ENCODE results near the gene RNU6-9.
A peak's percentile ranks its signal among the peaks of the same experiment; 100 is the strongest.

RNU6-9 gene

GRCh38 chr19:919199-920050, 26.1 kb downstream of the RNU6-9 start:
- no peaks in the 10 kb centered on the region for H3K9me3 ChIP-seq (ENCODE audit: control insufficient read depth, low read length)
- no peaks in the 10 kb centered on the region for H3K36me3 ChIP-seq (ENCODE audit: control insufficient read depth, insufficient read depth, low read length)
- H3K4me3 ChIP-seq (ENCODE audit: low read depth, low read length), result peak overlapping the region; percentile 5
- H3K27ac ChIP-seq, result no peak overlapping the region
- H3K4me2 ChIP-seq (ENCODE audit: low read length), result peak overlapping the region; percentile 63
- no peaks in the 10 kb centered on the region for H3K27me3 ChIP-seq (ENCODE audit: control insufficient read depth, insufficient read depth, low read length)
- no peak for TF ChIP-seq CTCF (IDR thresholded peaks at IDR 0.05)
- H3K4me1 ChIP-seq, result no peaks in the 10 kb centered on the region
- peak overlapping the region; percentile 16 for H2AFZ ChIP-seq
- no peaks in the 10 kb centered on the region for H3K79me2 ChIP-seq
- no peak overlapping the region for H3K9ac ChIP-seq

DNA sequence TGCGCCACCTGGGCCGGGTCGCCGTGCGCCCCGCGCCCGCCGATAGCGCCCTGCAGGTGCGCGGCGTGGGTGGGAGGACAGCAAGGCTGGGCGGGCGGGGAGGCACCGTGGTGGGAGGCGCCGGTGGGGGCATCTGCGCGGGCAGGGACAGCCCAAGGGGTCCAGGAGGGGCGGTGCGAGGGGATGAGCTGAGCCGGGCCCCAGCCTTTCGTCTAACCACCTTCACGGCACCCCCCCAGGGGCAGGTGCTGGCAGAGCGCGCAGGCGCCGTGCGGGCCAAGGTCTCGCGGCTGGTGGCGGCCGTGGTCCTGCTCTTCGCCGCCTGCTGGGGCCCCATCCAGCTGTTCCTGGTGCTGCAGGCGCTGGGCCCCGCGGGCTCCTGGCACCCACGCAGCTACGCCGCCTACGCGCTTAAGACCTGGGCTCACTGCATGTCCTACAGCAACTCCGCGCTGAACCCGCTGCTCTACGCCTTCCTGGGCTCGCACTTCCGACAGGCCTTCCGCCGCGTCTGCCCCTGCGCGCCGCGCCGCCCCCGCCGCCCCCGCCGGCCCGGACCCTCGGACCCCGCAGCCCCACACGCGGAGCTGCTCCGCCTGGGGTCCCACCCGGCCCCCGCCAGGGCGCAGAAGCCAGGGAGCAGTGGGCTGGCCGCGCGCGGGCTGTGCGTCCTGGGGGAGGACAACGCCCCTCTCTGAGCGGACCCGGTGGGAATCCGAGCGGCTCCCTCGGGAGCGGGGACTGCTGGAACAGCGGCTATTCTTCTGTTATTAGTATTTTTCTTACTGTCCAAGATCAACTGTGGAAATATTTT, 27.0 kb downstream of the RNU6-9 start:
- H3K9ac ChIP-seq, result no peak overlapping the region
- H3K27ac ChIP-seq, result no peak overlapping the region
- H2AFZ ChIP-seq, result peak overlapping the region; percentile 16
- H3K79me2 ChIP-seq, result no peaks in the 10 kb centered on the region
- no peak for TF ChIP-seq CTCF (IDR thresholded peaks at IDR 0.05)
- peak overlapping the region; percentile 63 for H3K4me2 ChIP-seq (ENCODE audit: low read length)
- no peaks in the 10 kb centered on the region for H3K9me3 ChIP-seq (ENCODE audit: control insufficient read depth, low read length)
- no peaks in the 10 kb centered on the region for H3K4me1 ChIP-seq
- peak overlapping the region; percentile 5 for H3K4me3 ChIP-seq (ENCODE audit: low read depth, low read length)
- no peaks in the 10 kb centered on the region for H3K36me3 ChIP-seq (ENCODE audit: control insufficient read depth, insufficient read depth, low read length)
- no peaks in the 10 kb centered on the region for H3K27me3 ChIP-seq (ENCODE audit: control insufficient read depth, insufficient read depth, low read length)

GRCh38 chr19:924553-925086, 31.3 kb downstream of the RNU6-9 start:
- Histone ChIP-seq H2AFZ (peak overlapping the region; percentile 78), H3K36me3 (ENCODE audit: control insufficient read depth, insufficient read depth, low read length) (no peaks in the 10 kb centered on the region), H3K27ac (no peak overlapping the region), H3K4me2 (ENCODE audit: low read length) (peak overlapping the region; percentile 97), H3K27me3 (ENCODE audit: control insufficient read depth, insufficient read depth, low read length) (no peaks in the 10 kb centered on the region), H3K79me2 (no peaks in the 10 kb centered on the region), H3K4me1 (peaks cover 4% of the 10 kb centered on the region), H3K9me3 (ENCODE audit: control insufficient read depth, low read length) (no peaks in the 10 kb centered on the region), H3K9ac (no peak overlapping the region), H3K4me3 (ENCODE audit: low read depth, low read length) (peak overlapping the region; percentile 89)
- no peak for TF ChIP-seq CTCF (IDR thresholded peaks at IDR 0.05)

- H2AFZ ChIP-seq, result peak overlapping the region; percentile 78
- H3K9me3 ChIP-seq (ENCODE audit: control insufficient read depth, low read length), result no peaks in the 10 kb centered on the region
- peaks cover 5% of the 10 kb centered on the region for H3K4me1 ChIP-seq
- no peak overlapping the region for H3K9ac ChIP-seq
- H3K27me3 ChIP-seq (ENCODE audit: control insufficient read depth, insufficient read depth, low read length), result no peaks in the 10 kb centered on the region
- peak overlapping the region; percentile 89 for H3K4me3 ChIP-seq (ENCODE audit: low read depth, low read length)
- H3K27ac ChIP-seq, result peak overlapping the region; percentile 59
- H3K79me2 ChIP-seq, result no peaks in the 10 kb centered on the region
- TF ChIP-seq CTCF (IDR thresholded peaks at IDR 0.05), result no peak
- no peaks in the 10 kb centered on the region for H3K36me3 ChIP-seq (ENCODE audit: control insufficient read depth, insufficient read depth, low read length)
- H3K4me2 ChIP-seq (ENCODE audit: low read length), result peak overlapping the region; percentile 97
Observed at GRCh38 chr19:925087-925525, 31.8 kb downstream of the RNU6-9 start.
